ENCODE results near the gene USP12.

GRCh38 chr13:27081893-27082679 lies 89.5 kb downstream of the USP12 start:
- TF ChIP-seq CTCF (IDR thresholded peaks at IDR 0.05; ENCODE audit: low read depth, low read length), result no peak
- no peak for TF ChIP-seq EZH2phosphoT487 (IDR thresholded peaks at IDR 0.05; ENCODE audit: low read depth)

Measured in OCI-LY3 (cell line).